ENCODE measurements around the gene TUSC2.

- no peak for TF ChIP-seq FOXP1 (CRISPR knock-in tag; IDR thresholded peaks at IDR 0.05)
- TF ChIP-seq ZNF354B (CRISPR knock-in tag; IDR thresholded peaks at IDR 0.05), result no peak
- TF ChIP-seq POLR2AphosphoS5 (IDR thresholded peaks at IDR 0.05; ENCODE audit: control insufficient read depth, insufficient read depth, low read depth, low read length), result no peak
- no peak for TF ChIP-seq SAP30 (IDR thresholded peaks at IDR 0.05; ENCODE audit: borderline replicate concordance, insufficient read depth, low read depth, low read length, poor library complexity, severe bottlenecking)
- TF ChIP-seq, protein P1, sequence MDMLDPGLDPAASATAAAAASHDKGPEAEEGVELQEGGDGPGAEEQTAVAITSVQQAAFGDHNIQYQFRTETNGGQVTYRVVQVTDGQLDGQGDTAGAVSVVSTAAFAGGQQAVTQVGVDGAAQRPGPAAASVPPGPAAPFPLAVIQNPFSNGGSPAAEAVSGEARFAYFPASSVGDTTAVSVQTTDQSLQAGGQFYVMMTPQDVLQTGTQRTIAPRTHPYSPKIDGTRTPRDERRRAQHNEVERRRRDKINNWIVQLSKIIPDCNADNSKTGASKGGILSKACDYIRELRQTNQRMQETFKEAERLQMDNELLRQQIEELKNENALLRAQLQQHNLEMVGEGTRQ (CRISPR knock-in tag; IDR thresholded peaks at IDR 0.05), result no peak
- no peak for TF ChIP-seq EGR1 (conservative IDR thresholded peaks at IDR 0.05)
- no peak for TF ChIP-seq ZNF274 (IDR thresholded peaks at IDR 0.05; ENCODE audit: borderline replicate concordance, low read depth, low read length)
- TF ChIP-seq SRF (CRISPR knock-in tag; IDR thresholded peaks at IDR 0.05), result no peak
- TF ChIP-seq CAMTA2 (CRISPR knock-in tag; conservative IDR thresholded peaks at IDR 0.05), result no peak
Measured at GRCh38 chr3:50340147-50340447, 12.1 kb upstream of the TUSC2 start.
